GM12878 (cell line): ENCODE measurements around the gene CCDC43. TPM values are rescaled to one million over a fixed set of nuclear protein-coding genes. Genes with fewer than 3 reads are reported as not detected.
"Not testable (repeated sequence)": the region's sequence is repeated elsewhere in the genome, so short reads cannot be mapped to it uniquely, and the experiment has no call there.

Source experiments
- ATAC-seq: fragments of 200-7000 bp; cut with Tn5 transposase; 3 replicates; pipeline ENCODE4 v1.9.1; 2020; ENCODE audit warnings: mild to moderate bottlenecking, moderate library complexity
- BruUV-seq: library from RNA; stranded (reverse); fragments of 400-500 nt; replicated peaks from 2 replicates; lab custom pipeline; 2021; lab: Mats Ljungman, UMichigan
- CTCF ChIA-PET: fragments of 300-600 bp; sonication (Branson Sonifier 250); formaldehyde crosslinking; extraction: SDS; loops from one replicate; lab custom pipeline; 2021; ENCODE audit warnings: inconsistent platforms; lab: Yijun Ruan, JAX
- POLR2A ChIA-PET: fragments of 350-600 bp; formaldehyde crosslinking; extraction: SDS; loops from one replicate; lab custom pipeline; 2021; ENCODE audit warnings: inconsistent platforms; lab: Charles Lee
- RAD21 ChIA-PET: fragments of 300-600 bp; sonication (Branson Sonifier 250); formaldehyde crosslinking; loops from one replicate; lab custom pipeline; 2023; ENCODE audit warnings: antibody characterized with exemption; ENCODE audit not compliant: unreplicated experiment; lab: Charles Lee
- SMC1A ChIA-PET: fragments of 300-600 bp; sonication (Branson Sonifier 250); formaldehyde crosslinking; loops from one replicate; lab custom pipeline; 2023; ENCODE audit not compliant: unreplicated experiment, uncharacterized antibody; lab: Charles Lee
- DNase-seq: peaks from one replicate; pipeline ENCODE4 v3.0.0-alpha.2; 2011; ENCODE audit warnings: low read depth, low spot score
- FAIRE-seq: peaks from 3 replicates; lab custom pipeline; 2011; peaks lifted over from hg19 to GRCh38; lab: Jason Lieb, UNC
- H2AFZ ChIP-seq: 2 replicates; pipeline ENCODE4 v1.6.0; 2011; ENCODE audit warnings: low read depth, low read length, control low read depth; ENCODE audit not compliant: control insufficient read depth
- H3K27ac ChIP-seq: 2 replicates; pipeline ENCODE4 v1.5.1; 2011; ENCODE audit warnings: control low read depth; ENCODE audit not compliant: control insufficient read depth, insufficient read depth
- H3K27me3 ChIP-seq, 2 experiments: replicated peaks in 1 of 2; 2 replicates each; pipeline versions ENCODE4 v1.6.0 to v1.6.1; 2011; ENCODE audit warnings: low read length in 1 of 2; ENCODE audit not compliant: control insufficient read depth in 2 of 2, insufficient read depth in 2 of 2
- H3K36me3 ChIP-seq, 2 experiments: 2 replicates each; pipeline ENCODE4 v1.5.1; 2011; ENCODE audit warnings: low read length in 1 of 2; ENCODE audit not compliant: control insufficient read depth in 2 of 2, insufficient read depth in 2 of 2
- H3K4me1 ChIP-seq: 2 replicates; pipeline ENCODE4 v1.6.1; 2011; ENCODE audit warnings: mild to moderate bottlenecking, low read length, moderate library complexity, mixed read lengths; ENCODE audit not compliant: control insufficient read depth, insufficient read depth
- H3K4me2 ChIP-seq: 2 replicates; pipeline ENCODE4 v1.6.0; 2011; ENCODE audit warnings: control low read depth; ENCODE audit not compliant: control insufficient read depth, insufficient read depth
- H3K4me3 ChIP-seq: fragments of 200-600 bp; sonication (generic); 2 replicates; pipeline ENCODE4 v1.5.1; 2016
- H3K79me2 ChIP-seq: 2 replicates; pipeline ENCODE4 v1.6.0; 2011; ENCODE audit warnings: low read length; ENCODE audit not compliant: control insufficient read depth, insufficient read depth
- H3K9ac ChIP-seq: 2 replicates; pipeline ENCODE4 v1.8.0; 2011; ENCODE audit warnings: low read length, control low read depth, mixed read lengths; ENCODE audit not compliant: control insufficient read depth, insufficient read depth
- H3K9me3 ChIP-seq: replicated peaks from 3 replicates; pipeline ENCODE4 v1.5.1; 2011; ENCODE audit warnings: mild to moderate bottlenecking, low read length; ENCODE audit not compliant: control insufficient read depth, insufficient read depth
- H4K20me1 ChIP-seq: 2 replicates; pipeline ENCODE4 v1.6.0; 2011; ENCODE audit not compliant: control insufficient read depth, insufficient read depth
- HDGF ChIP-seq: fragments of 450-650 bp; IDR thresholded peaks from 2 replicates; pipeline ENCODE4 v1.6.1; 2016; ENCODE audit warnings: antibody characterized with exemption
- NFIC ChIP-seq: IDR thresholded peaks from 2 replicates; pipeline ENCODE4 v1.6.1; 2012; ENCODE audit warnings: low read depth, mild to moderate bottlenecking, inconsistent platforms, low read length, moderate library complexity
- WGBS: methylation state at CpG from one replicate; pipeline ENCODE4 v1.1.6; 2016; ENCODE audit warnings: low lambda C conversion rate; ENCODE audit not compliant: insufficient replicate concordance, insufficient coverage; ENCODE audit errors: missing lambda C conversion rate; 5-methylcytosine and 5-hydroxymethylcytosine counted together
- in situ Hi-C: fragments of 300-500 bp; cut with MboI; formaldehyde crosslinking; loops from 9 replicates; pipeline ENCODE4 v1.14.3; 2018; ENCODE audit warnings: mixed read lengths
- intact Hi-C: fragments of 100-400 bp; cut with micrococcal nuclease; formaldehyde crosslinking; loops from one replicate; pipeline ENCODE4 v1.14.2; 2022; ENCODE audit not compliant: unreplicated experiment
- polyA plus RNA-seq, 11 experiments: library from polyadenylated mRNA; depleted of rRNA in 4 of 11; unstranded in 6 of 11; stranded (reverse) in 5 of 11; fragments of >200 nt; fragmentation: Nextera tagmentation in 4 of 11; fragmentation: Illumina TruSeq in 1 of 11; extraction: Ambion mirVana in 4 of 11; extraction: Trizol in 1 of 11; gene quantifications; 1 replicate in 1 of 11; 2 replicates in 10 of 11; pipeline versions ENCODE4 v1.2.1 to v1.2.3, GENCODE V29; 2011 to 2016; ENCODE audit warnings: inconsistent platforms in 2 of 11, missing spikeins in 2 of 11, low read depth in 1 of 11
- total RNA-seq, 4 experiments: library from RNA; depleted of rRNA in 3 of 4; stranded (reverse); fragments of >200 nt in 3 of 4; fragmentation: Illumina TruSeq in 1 of 4; extraction: Trizol in 1 of 4; gene quantifications; 2 replicates each; pipeline versions ENCODE4 v1.2.1 to v1.2.3, GENCODE V29; 2013 to 2021

CCDC43 gene
- total and polyA plus RNA-seq, 10 of the 15 experiments (the other 5 are each of a cell fraction or from before 2014, with no cell fraction given) = 10.8 to 42.3 (median 24.1) TPM

DNA sequence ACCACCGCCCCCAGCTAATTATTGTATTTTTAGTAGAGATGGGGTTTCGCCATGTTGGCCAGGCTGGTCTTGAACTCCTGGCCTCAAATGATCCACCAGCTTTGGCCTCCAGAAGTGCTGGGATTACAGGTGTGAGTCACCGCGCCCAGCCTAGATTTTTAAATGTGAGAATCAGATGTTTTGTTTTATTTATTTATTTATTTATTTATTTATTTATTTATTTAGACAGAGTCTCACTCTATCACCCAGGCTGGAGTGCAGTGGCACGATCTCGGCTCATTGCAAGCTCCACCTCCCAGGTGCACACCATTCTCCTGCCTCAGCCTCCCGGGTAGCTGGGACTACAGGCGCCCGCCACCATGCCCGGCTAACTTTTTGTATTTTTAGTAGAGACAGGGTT is 10.7 kb upstream of the CCDC43 start:
- WGBS = 67% methylated on average over 10 of the region's 10 CpGs

DNA sequence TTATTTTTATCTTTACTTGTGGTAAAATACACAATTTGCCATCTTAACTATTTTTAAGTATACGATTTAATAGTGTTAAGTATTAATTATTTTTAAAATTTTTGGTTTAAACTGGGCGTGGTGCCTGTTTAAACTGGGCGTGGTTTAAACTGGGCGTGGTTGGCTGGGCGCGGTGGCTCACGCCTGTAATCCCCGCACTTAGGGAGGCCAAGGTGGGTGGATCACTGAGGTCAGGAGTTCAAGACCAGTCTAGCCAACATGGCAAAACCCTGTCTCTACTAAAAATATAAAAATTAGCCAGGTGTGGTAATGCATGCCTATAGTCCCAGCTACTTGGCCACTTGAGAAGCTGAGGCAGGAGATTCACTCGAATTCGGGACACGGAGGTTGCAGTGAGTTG is 4.0 kb upstream of the CCDC43 start:
- peaks cover 10% of the 10 kb centered on the region for H3K79me2 ChIP-seq
- peaks cover 3% of the 10 kb centered on the region; the same call in 1 of the 2 replicates for H3K4me1 ChIP-seq
- CTCF ChIA-PET = interaction anchor here (1.2 to 1.7 kb wide), 2 partner anchors 14 to 160 kb away, joined by 3 to 4 read pairs; no protein-coding TSS in a partner anchor
- no TSS peak for BruUV-seq
- H3K4me3 ChIP-seq = no peak overlapping the region
- no peak overlapping the region for H3K27ac ChIP-seq
- no peaks in the 10 kb centered on the region for H3K36me3 ChIP-seq
- ATAC-seq (no peak), DNase-seq (no peak), FAIRE-seq (no peak)
- POLR2A ChIA-PET = interaction anchor here (0.6 kb wide), 2 partner anchors 23 to 33 kb away, joined by 3 read pairs; no protein-coding TSS in a partner anchor
- H3K27me3 ChIP-seq = no peaks in the 10 kb centered on the region
- H3K9me3 ChIP-seq = no peaks in the 10 kb centered on the region
- no peak overlapping the region for H2AFZ ChIP-seq
- intact Hi-C loops (no loop called here), in situ Hi-C loops (no loop called here)
- TF ChIP-seq HDGF (no peak), NFIC (no peak)
- no peak overlapping the region for H3K9ac ChIP-seq
- H3K4me2 ChIP-seq = no peak overlapping the region
- SMC1A ChIA-PET = interaction anchor here (1.1 kb wide), 1 partner anchor 14 kb away, joined by 3 read pairs; no protein-coding TSS in a partner anchor
- H4K20me1 ChIP-seq = no peaks in the 10 kb centered on the region
- RAD21 ChIA-PET = interaction anchor here (0.7 kb wide), 1 partner anchor 20 kb away, joined by 3 read pairs; no protein-coding TSS in a partner anchor
- 55% methylated on average over 11 of the region's 11 CpGs for WGBS

More for the DNA sequence above, 10.7 kb upstream of the CCDC43 start:
- DNase-seq, H4K20me1 ChIP-seq, H3K27ac ChIP-seq, FAIRE-seq, H3K9ac ChIP-seq, H3K9me3 ChIP-seq, H2AFZ ChIP-seq, H3K27me3 ChIP-seq, H3K79me2 ChIP-seq, ATAC-seq, H3K4me1 ChIP-seq, H3K4me3 ChIP-seq, H3K36me3 ChIP-seq, POLR2A ChIA-PET, H3K4me2 ChIP-seq, RAD21 ChIA-PET, in situ Hi-C loops, intact Hi-C loops, BruUV-seq: not testable (repeated sequence)
- CTCF ChIA-PET = interaction anchor here (2.8 kb wide), 1 partner anchor 9 kb away, joined by 10 read pairs; no protein-coding TSS in a partner anchor
- SMC1A ChIA-PET = interaction anchor here (0.8 kb wide), 1 partner anchor 9 kb away, joined by 3 read pairs; no protein-coding TSS in a partner anchor
